GM12874 (cell line): ENCODE results near the gene SPCS1.
A peak's percentile ranks its signal among the peaks of the same experiment; 100 is the strongest.

Experiments used
- CTCF ChIP-seq: IDR thresholded peaks from 2 replicates; pipeline ENCODE4 v1.5.1; 2011; ENCODE audit warnings: low read depth, mild to moderate bottlenecking, control low read depth, low read length, moderate library complexity; ENCODE audit not compliant: insufficient read depth

The SPCS1 gene

DNA sequence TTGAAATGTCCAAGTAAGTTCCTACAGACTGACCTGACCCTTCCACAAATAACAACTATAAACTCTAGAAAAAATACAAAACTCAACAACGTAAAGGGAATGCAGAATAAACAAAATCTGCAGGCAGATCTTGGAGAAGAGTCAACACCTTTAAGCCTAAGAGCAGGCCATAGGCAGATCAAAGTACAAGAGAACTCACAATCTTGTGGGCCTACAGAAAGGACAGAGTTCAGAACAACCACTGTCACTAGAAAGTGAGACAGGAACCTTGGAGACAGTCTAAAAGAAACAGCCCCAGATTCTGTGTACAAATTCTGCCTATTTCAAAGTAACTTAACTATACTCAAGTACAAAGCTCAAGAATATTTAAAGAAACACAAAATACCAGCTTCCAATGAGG lies 33.8 kb downstream of the SPCS1 start:
- TF ChIP-seq CTCF = no peak

- peak; percentile 54; the same call in 1 of the 2 replicates for TF ChIP-seq CTCF
These were observed 36.6 kb downstream of the SPCS1 start for GRCh38 chr3:52742418-52743041.

GRCh38 chr3:52743152-52743551 lies 37.2 kb downstream of the SPCS1 start:
- no peak for TF ChIP-seq CTCF

- no peak for TF ChIP-seq CTCF
These were observed 37.8 kb downstream of the SPCS1 start for GRCh38 chr3:52743721-52744120.

DNA sequence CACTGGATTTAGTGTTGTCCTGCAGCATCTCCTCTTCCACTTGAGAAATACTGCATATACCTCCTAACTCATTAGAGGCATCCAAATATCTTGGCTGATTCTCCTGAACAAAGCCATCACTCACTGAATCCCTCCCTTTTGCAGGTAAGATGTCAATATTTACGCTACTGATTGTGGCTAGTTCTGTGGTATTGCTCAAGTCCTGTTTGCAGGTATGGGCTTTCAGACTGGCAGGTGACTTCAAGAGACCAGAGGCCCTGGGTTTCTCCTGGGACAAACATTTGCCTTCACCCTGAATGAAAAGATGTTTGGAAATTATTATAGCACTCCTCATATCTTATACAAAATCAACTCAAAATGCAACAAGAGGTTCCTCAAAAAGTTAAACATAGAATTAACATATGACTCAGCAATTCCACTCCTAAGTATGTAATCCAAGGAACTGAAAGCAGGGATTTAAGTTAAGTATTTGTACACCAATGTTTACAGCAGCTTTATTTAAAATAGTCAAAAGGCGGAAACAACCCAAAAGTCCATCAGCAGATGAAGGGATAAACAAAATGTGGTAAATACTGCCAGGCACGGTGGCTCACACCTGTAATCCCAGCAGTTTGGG lies 46.2 kb downstream of the SPCS1 start:
- no peak for TF ChIP-seq CTCF

- TF ChIP-seq CTCF = no peak
These were observed 48.5 kb downstream of the SPCS1 start for GRCh38 chr3:52754373-52754772.

- TF ChIP-seq CTCF = no peak
These were observed 50.2 kb downstream of the SPCS1 start for GRCh38 chr3:52756141-52756540.
